ENCODE results near the gene CENPE. TPM values are rescaled to one million over a fixed set of nuclear protein-coding genes. Genes with fewer than 3 reads are reported as not detected.

CENPE gene
- total and polyA plus RNA-seq, 2 of the 8 experiments (the other 6 are each of a cell fraction or from before 2014, with no cell fraction given) = 2.1 to 49.0 TPM

GRCh38 chr4:103201724-103202123 lies 3.6 kb upstream of the CENPE start (continued):
- no peak for TF ChIP-seq POLR2AphosphoS5 (IDR thresholded peaks at IDR 0.05; ENCODE audit: low read depth, low read length)

Measured in H1 (cell line).